Measurements from ENCODE around the gene MED27.

DNA sequence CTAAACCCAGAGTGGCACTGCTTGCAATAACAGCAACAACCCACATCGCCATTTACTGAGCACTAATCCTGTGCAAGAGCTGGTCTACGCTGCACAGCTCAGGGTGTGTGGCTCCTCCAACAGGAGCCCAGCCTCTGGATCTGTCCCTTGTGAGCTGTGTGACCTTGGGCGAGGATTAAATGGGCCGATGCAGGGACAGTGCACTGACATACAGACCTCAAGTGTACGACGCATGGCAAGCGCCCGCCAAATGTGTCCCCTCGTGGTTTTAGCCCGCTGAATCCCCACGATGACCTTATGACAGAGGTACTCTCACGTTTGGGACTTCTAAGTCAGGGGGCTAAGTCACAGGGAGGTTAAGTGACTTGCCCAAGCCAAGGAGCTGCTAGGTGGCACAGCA, 209.5 kb downstream of the MED27 start:
- TF ChIP-seq POLR2A (IDR thresholded peaks at IDR 0.05), result no peak
- TF ChIP-seq, protein P1, sequence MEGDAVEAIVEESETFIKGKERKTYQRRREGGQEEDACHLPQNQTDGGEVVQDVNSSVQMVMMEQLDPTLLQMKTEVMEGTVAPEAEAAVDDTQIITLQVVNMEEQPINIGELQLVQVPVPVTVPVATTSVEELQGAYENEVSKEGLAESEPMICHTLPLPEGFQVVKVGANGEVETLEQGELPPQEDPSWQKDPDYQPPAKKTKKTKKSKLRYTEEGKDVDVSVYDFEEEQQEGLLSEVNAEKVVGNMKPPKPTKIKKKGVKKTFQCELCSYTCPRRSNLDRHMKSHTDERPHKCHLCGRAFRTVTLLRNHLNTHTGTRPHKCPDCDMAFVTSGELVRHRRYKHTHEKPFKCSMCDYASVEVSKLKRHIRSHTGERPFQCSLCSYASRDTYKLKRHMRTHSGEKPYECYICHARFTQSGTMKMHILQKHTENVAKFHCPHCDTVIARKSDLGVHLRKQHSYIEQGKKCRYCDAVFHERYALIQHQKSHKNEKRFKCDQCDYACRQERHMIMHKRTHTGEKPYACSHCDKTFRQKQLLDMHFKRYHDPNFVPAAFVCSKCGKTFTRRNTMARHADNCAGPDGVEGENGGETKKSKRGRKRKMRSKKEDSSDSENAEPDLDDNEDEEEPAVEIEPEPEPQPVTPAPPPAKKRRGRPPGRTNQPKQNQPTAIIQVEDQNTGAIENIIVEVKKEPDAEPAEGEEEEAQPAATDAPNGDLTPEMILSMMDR (IDR thresholded peaks at IDR 0.05), result no peak
